Gastrocnemius medialis (tissue), 4 donors: ENCODE data around the gene SIK2. TPM values are rescaled to one million over a fixed set of nuclear protein-coding genes. Genes with fewer than 3 reads are reported as not detected.

Experiments used
- ATAC-seq, 2 donors: fragments of 150-250 bp; one replicate each; pipeline ENCODE4 v1.9.1; 2016
- DNase-seq, 2 donors: peaks; one replicate each; pipeline ENCODE4 v3.0.0-alpha.2; 2019
- H3K27ac ChIP-seq, 4 donors: fragments of 200-600 bp; sonication (generic); 1 replicate in 1 of 4; 2 replicates in 3 of 4; pipeline ENCODE4 v1.5.1; 2016 to 2018; ENCODE audit warnings: mild to moderate bottlenecking in 2 of 4, moderate library complexity in 1 of 4
- H3K27me3 ChIP-seq, 3 donors: fragments of 200-600 bp; sonication (generic) in 2 of 3; 1 replicate in 1 of 3; 2 replicates in 2 of 3; pipeline versions ENCODE4 v1.5.1 to v1.6.0; 2016 to 2019; ENCODE audit warnings: mild to moderate bottlenecking in 1 of 3, moderate library complexity in 1 of 3
- H3K36me3 ChIP-seq, 2 donors: fragments of 200-600 bp; sonication (generic) in 1 of 2; one replicate each; pipeline ENCODE4 v1.5.1; 2017 to 2018
- H3K4me1 ChIP-seq, 2 donors: fragments of 200-600 bp; sonication (generic) in 1 of 2; one replicate each; pipeline ENCODE4 v1.5.1; 2016 to 2017; ENCODE audit warnings: mild to moderate bottlenecking in 2 of 2
- H3K4me3 ChIP-seq, 4 donors: fragments of 200-600 bp; sonication (generic) in 3 of 4; 1 replicate in 1 of 4; 2 replicates in 3 of 4; pipeline ENCODE4 v1.5.1; 2016 to 2019; ENCODE audit warnings: mild to moderate bottlenecking in 2 of 4
- H3K9me3 ChIP-seq, 3 donors: fragments of 200-600 bp; sonication (generic) in 2 of 3; 1 replicate in 1 of 3; 2 replicates in 2 of 3; pipeline ENCODE4 v1.5.1; 2016 to 2019
- CTCF ChIP-seq, 5 experiments: fragments of 450-650 bp in 3 of 5; fragments of 200-600 bp in 2 of 5; sonication (generic) in 2 of 5; IDR thresholded peaks in 4 of 5; conservative IDR thresholded peaks in 1 of 5; 1 replicate in 4 of 5; 2 replicates in 1 of 5; pipeline ENCODE4 v1.5.1; 2016 to 2019; ENCODE audit warnings: antibody characterized with exemption in 5 of 5, mild to moderate bottlenecking in 3 of 5, moderate library complexity in 3 of 5
- POLR2A ChIP-seq, 2 donors: fragments of 450-650 bp; IDR thresholded peaks; one replicate each; pipeline ENCODE4 v1.6.1; 2017; ENCODE audit warnings: antibody characterized with exemption in 2 of 2, mild to moderate bottlenecking in 2 of 2, moderate library complexity in 2 of 2
- in situ Hi-C, 4 donors: fragments of 200-750 bp; cut with MboI; loops; one replicate each; pipeline versions ENCODE4 v1.15.0 to v1.8.0; 2017; ENCODE audit warnings: low sequenced_read_pairs in 4 of 4
- intact Hi-C: fragments of 100-400 bp; cut with DNase I; formaldehyde crosslinking; loops from one replicate; pipeline ENCODE4 v1.15.1; 2023; ENCODE audit warnings: low total_unique reads
- total RNA-seq, 4 donors: library from RNA; depleted of rRNA; stranded (reverse); fragments of >200 nt; gene quantifications; one replicate each; pipeline versions ENCODE4 v1.1.0 to v1.2.3, GENCODE V29; 2016

The SIK2 gene
- total RNA-seq, 4 donors from 2014 or later = 16.5 to 98.7 (median 43.8) TPM

GRCh38 chr11:111774955-111775710, 172.9 kb downstream of the SIK2 start:
- peak; percentile 28 to 54 for ATAC-seq
- Histone ChIP-seq H3K27ac (peak overlapping the region; percentile 31 to 58 (median 39)), H3K36me3 (no peaks in the 10 kb centered on the region), H3K27me3 (no peaks in the 10 kb centered on the region), H3K9me3 (no peaks in the 10 kb centered on the region), H3K4me1 (peaks cover 0 to 7% of the 10 kb centered on the region in 2 donors), H3K4me3 (no peak overlapping the region)
- TF ChIP-seq CTCF (IDR thresholded peaks at IDR 0.05 in 4 of 5, conservative IDR thresholded peaks at IDR 0.05 in 1 of 5) = no peak
- TF ChIP-seq POLR2A (IDR thresholded peaks at IDR 0.05) = no peak
- DNase-seq = no peak
- intact Hi-C loops (no loop called here), in situ Hi-C loops (loop anchor here in 3 of 4 donors (5.0 to 10.0 kb wide), 3 partner anchors 67 to 210 kb away; partner anchors contain the start of gene SIK2 (in 3 of the 3))

- peak overlapping the region in 1 of 4 donors; percentile 6 for H3K27ac ChIP-seq
- intact Hi-C loops (loop anchor here (1.0 to 2.0 kb wide), 3 partner anchors 64 to 212 kb away; partner anchors contain the start of gene SIK2), in situ Hi-C loops (loop anchor here in 3 of 4 donors (5.0 to 10.0 kb wide), 3 partner anchors 66 to 212 kb away; partner anchors contain the start of gene SIK2 (in 3 of the 3))
These were observed 174.3 kb downstream of the SIK2 start for GRCh38 chr11:111776398-111777093.

GRCh38 chr11:111777094-111778046, 175.1 kb downstream of the SIK2 start:
- Histone ChIP-seq H3K27me3 (no peaks in the 10 kb centered on the region), H3K4me1 (peaks cover 0 to 7% of the 10 kb centered on the region in 2 donors), H3K4me3 (no peak overlapping the region), H3K27ac (peak overlapping the region in 1 of 4 donors; percentile 6), H3K36me3 (no peaks in the 10 kb centered on the region), H3K9me3 (no peaks in the 10 kb centered on the region)
- peak; percentile 70 to 81 (median 78) for TF ChIP-seq CTCF (IDR thresholded peaks at IDR 0.05 in 4 of 5, conservative IDR thresholded peaks at IDR 0.05 in 1 of 5)
- TF ChIP-seq POLR2A (IDR thresholded peaks at IDR 0.05) = no peak
- peak; percentile 90 to 94 for ATAC-seq
- no peak for DNase-seq
- intact Hi-C loops = loop anchor here (1.0 to 2.0 kb wide), 3 partner anchors 63 to 213 kb away; partner anchors contain the start of gene SIK2
- in situ Hi-C loops = loop anchor here in 3 of 4 donors (5.0 to 10.0 kb wide), 3 partner anchors 65 to 213 kb away; partner anchors contain the start of gene SIK2 (in 3 of the 3)

More at GRCh38 chr11:111776398-111777093, 174.3 kb downstream of the SIK2 start:
- Histone ChIP-seq H3K36me3 (no peaks in the 10 kb centered on the region), H3K9me3 (no peaks in the 10 kb centered on the region), H3K27me3 (no peaks in the 10 kb centered on the region), H3K4me3 (no peak overlapping the region), H3K4me1 (peaks cover 0 to 7% of the 10 kb centered on the region in 2 donors)
- TF ChIP-seq CTCF (IDR thresholded peaks at IDR 0.05 in 4 of 5, conservative IDR thresholded peaks at IDR 0.05 in 1 of 5) (no peak), POLR2A (IDR thresholded peaks at IDR 0.05) (no peak)
- DNase-seq = no peak
- no peak for ATAC-seq

GRCh38 chr11:111778047-111778558, 175.9 kb downstream of the SIK2 start:
- peaks cover 0 to 7% of the 10 kb centered on the region in 2 donors for H3K4me1 ChIP-seq
- TF ChIP-seq CTCF (IDR thresholded peaks at IDR 0.05 in 4 of 5, conservative IDR thresholded peaks at IDR 0.05 in 1 of 5) (no peak), POLR2A (IDR thresholded peaks at IDR 0.05) (no peak)
- no peaks in the 10 kb centered on the region for H3K9me3 ChIP-seq
- in situ Hi-C loops = loop anchor here in 3 of 4 donors (5.0 to 10.0 kb wide), 3 partner anchors 64 to 213 kb away; partner anchors contain the start of gene SIK2 (in 3 of the 3)
- intact Hi-C loops = no loop called here
- no peak overlapping the region for H3K27ac ChIP-seq
- H3K36me3 ChIP-seq = no peaks in the 10 kb centered on the region
- DNase-seq = no peak
- no peak overlapping the region for H3K4me3 ChIP-seq
- no peaks in the 10 kb centered on the region for H3K27me3 ChIP-seq
- ATAC-seq = no peak
